Measurements from ENCODE around the gene MAPRE2. TPM values are rescaled to one million over a fixed set of nuclear protein-coding genes. Genes with fewer than 3 reads are reported as not detected.

The MAPRE2 gene
- polyA plus RNA-seq, 1 donor: 29.6 TPM

DNA sequence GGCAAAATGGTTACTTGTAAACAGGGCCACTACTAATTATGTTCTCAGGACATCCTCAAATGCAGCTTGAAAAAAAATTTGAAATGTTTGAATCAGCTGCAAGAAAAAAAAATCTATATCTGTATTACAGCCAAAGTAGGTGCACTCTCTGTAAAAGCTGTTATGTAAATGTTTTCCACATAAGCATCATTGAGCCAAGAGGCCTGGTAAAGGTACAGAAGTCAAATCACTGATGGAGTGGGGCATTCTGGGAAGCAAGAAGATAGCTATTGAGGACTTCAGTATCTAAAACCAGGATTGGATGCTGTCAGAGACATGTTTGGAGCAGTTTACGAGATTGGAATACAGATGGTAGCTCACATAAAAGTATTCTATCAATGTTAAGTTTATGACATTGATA, 80.3 kb downstream of the MAPRE2 start:
- DNase-seq: no peak

GRCh38 chr18:35122586-35123224, 81.5 kb downstream of the MAPRE2 start:
- DNase-seq: no peak

DNA sequence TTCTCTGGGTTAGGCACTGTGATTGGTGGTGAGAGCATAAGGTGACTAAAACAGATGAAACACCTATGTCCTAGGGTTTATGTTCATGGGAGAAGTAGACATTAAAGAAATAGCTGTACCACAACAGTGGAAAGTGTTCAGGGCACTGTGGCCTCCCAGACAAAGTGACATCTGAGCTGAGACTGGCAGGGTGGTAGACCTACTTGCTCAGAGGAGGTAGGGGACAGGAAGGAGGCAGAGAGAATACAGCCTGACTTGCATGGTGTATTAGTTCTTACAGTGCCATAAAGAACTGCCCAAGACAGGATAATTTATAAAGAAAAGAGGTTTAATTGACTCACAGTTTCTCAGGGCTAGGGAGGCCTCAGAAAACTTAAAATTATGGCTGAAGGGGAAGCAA, 82.6 kb downstream of the MAPRE2 start:
- no peak for DNase-seq

- no peak for DNase-seq
Observed at GRCh38 chr18:35127201-35127600, 86.0 kb downstream of the MAPRE2 start.

DNA sequence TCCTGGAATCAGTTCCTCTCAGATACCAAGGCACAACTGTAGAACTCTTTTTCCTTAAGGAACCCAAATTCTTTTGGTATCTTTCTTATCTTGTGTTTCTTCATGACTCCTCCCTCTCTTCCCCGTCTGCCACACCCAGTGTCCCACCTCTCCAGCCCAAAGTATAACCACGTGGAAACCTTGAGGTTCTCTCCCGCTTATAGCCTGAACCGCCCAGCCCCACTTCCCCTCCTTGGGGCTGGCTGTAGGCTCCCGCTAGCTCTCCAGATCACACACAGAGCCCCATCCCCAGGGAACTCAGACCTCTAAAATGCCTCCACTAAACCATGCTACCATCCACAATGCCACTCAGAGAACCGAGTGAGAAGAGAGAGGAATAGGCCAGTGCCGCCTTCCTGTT, 87.5 kb downstream of the MAPRE2 start:
- DNase-seq: no peak

- DNase-seq: no peak
Observed at GRCh38 chr18:35130236-35130635, 89.0 kb downstream of the MAPRE2 start.

DNA sequence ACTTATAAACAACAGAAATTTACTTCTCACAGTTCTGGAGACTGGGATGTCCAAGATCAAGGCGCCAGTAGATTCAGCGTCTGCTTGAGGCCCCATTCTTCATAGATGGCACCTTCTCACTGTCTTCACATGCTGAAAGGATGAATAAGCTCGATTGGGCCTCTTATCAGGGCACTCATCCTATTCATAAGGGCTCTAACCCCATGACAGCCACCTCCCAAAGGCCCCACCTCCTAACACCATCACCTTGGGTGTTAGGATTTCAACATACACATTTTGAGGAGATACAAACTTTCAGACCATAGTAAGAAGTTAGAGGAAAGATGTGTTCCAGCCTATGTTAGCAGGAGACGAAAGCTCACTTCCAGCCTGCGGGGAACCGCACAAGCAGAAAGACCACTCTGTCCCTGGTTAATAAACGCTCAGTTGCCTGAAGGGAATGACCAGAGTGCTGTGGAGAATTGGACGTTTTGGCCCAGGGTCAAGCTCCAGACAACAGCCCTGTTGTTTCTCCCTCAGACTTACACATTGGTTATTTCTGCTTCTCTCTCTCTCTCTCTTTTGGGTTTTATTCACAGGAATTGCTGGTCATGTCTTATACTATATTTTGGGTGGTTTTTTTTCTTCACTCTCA, 90.3 kb downstream of the MAPRE2 start:
- no peak for DNase-seq

- DNase-seq: no peak
Observed at GRCh38 chr18:35132021-35132902, 91.0 kb downstream of the MAPRE2 start.

- DNase-seq: no peak
Observed at GRCh38 chr18:35134190-35134730, 93.0 kb downstream of the MAPRE2 start.

GRCh38 chr18:35134791-35135531, 93.7 kb downstream of the MAPRE2 start:
- DNase-seq: no peak

- no peak for DNase-seq
Observed at GRCh38 chr18:35136248-35136647, 95.0 kb downstream of the MAPRE2 start.

DNA sequence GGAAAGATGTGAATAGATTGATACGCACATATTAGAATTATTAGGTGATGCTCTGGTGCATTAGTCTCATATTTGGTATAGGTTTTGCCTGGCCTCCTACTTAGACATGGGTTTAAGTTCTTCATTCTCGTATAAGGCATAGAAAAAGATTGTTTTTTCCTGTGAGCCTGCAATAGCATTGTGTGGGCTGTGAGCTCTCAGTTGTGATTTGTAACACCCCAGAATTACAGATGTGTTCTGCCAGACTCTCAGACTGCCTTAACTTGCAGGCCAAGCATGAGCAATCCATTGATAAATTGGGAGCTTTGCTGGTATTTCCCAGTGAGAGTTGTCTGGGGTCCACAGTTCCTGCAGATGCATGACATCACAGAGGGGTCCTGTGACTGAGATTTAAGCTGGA, 95.7 kb downstream of the MAPRE2 start:
- no peak for DNase-seq

DNA sequence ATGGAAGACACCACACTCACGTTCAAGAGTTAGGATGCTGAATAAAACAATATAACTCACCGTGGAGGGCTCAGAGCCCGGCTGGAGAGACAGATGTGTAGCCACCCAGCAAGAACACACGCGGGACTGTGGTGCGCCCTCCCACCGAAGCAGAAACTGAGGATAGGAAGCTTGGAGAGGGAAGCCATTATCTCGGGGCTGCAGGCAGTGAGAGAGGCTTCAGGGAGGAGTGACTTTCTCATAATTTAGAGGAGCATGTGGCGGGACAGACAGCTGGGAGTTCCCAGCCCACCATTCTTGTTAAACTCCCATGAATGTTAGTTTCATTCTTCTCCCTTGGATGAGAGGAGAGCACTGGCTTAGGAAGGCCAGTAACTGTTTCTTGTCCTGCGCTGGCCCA, 96.4 kb downstream of the MAPRE2 start:
- DNase-seq: no peak

GRCh38 chr18:35138773-35139172, 97.6 kb downstream of the MAPRE2 start:
- DNase-seq: no peak

DNA sequence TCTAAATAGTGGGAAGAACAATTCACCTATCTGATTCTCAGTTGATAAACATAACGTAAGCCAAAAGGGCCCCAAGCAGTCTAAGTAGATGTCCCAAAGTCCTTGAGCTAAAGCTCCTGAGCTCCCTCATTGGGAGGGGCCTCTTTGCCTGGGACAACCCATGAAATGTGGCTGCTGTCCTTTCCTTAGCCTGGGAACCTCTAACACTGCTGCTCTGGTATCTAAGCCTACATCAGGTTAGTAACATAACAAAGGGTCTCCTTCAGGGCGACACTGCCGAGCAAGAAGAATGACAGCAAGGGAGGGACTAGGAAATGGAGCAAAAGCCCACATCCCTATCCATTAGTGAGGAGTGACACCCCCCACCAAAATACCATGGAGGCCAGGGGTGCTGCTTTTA, 98.3 kb downstream of the MAPRE2 start:
- no peak for DNase-seq

DNA sequence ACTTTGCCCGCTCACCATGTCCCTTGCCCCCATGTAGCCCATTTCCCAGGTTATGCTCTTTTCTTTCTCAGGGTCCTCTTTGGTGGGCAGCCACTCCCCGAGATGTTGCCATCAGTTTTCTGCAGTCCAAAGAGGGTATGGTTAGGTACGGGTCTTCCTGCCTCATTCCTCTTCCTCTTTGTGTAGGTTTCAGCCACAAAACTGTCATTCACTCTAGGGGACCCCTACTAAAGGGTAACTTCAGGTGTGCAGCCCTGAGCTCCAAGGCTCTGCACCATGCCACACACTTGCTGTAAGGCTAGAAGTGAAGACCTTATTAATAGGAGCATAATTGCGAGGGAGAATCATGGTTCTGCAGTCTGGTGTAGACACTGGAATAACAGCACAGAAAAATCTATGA, 99.9 kb downstream of the MAPRE2 start:
- no peak for DNase-seq

- DNase-seq: no peak
Observed at GRCh38 chr18:35141567-35142274, 100.5 kb downstream of the MAPRE2 start.

GRCh38 chr18:35142275-35142615, 101.0 kb downstream of the MAPRE2 start:
- no peak for DNase-seq

- DNase-seq: peak; percentile 55
Observed at GRCh38 chr18:35143622-35144596, 102.7 kb downstream of the MAPRE2 start.

GRCh38 chr18:35144698-35145097, 103.5 kb downstream of the MAPRE2 start:
- DNase-seq: no peak

Measured in left kidney (tissue), 2 donors.